HepG2 (cell line): ENCODE measurements around the gene SH2D6. TPM values are rescaled to one million over a fixed set of nuclear protein-coding genes. Genes with fewer than 3 reads are reported as not detected.

Source experiments
- ADNP ChIP-seq: sonication (generic); formaldehyde crosslinking; IDR thresholded peaks from 2 replicates; pipeline ENCODE4 v1.4.0; 2020; ENCODE audit warnings: missing genetic modification reagents
- ARNTL ChIP-seq: sonication (generic); formaldehyde crosslinking; IDR thresholded peaks from 2 replicates; pipeline ENCODE4 v1.4.0; 2020; ENCODE audit warnings: mild to moderate bottlenecking, missing genetic modification reagents
- CAMTA2 ChIP-seq: sonication (generic); formaldehyde crosslinking; IDR thresholded peaks from 2 replicates; pipeline ENCODE4 v1.4.0; 2020; ENCODE audit warnings: mild to moderate bottlenecking, missing genetic modification reagents, borderline replicate concordance
- CCAR2 ChIP-seq: fragments of 200-400 bp; formaldehyde crosslinking; optimal IDR thresholded peaks from 2 replicates; pipeline ENCODE3; 2018; ENCODE audit warnings: low read depth, mild to moderate bottlenecking, low read length, moderate library complexity
- DNMT3B ChIP-seq: conservative IDR thresholded peaks from 2 replicates; pipeline ENCODE4 v1.6.1; 2016; ENCODE audit warnings: missing biosample characterization, control low read depth
- KLF11 ChIP-seq: IDR thresholded peaks from 2 replicates; pipeline ENCODE4 v1.6.1; 2016; ENCODE audit warnings: missing compliant biosample characterization
- MBNL3 ChIP-seq: fragments of 250-450 bp; sonication (Bioruptor Pico); conservative IDR thresholded peaks from 2 replicates; pipeline ENCODE4 v1.8.0; 2022; ENCODE audit warnings: mild to moderate bottlenecking, inconsistent platforms
- MEIS2 ChIP-seq: sonication (generic); formaldehyde crosslinking; IDR thresholded peaks from 2 replicates; pipeline ENCODE4 v1.9.0; 2021; ENCODE audit warnings: mild to moderate bottlenecking, missing genetic modification reagents
- MIXL1 ChIP-seq: IDR thresholded peaks from 2 replicates; pipeline ENCODE4 v1.6.1; 2016
- NFKBIZ ChIP-seq: IDR thresholded peaks from 2 replicates; pipeline ENCODE4 v1.6.1; 2018; ENCODE audit warnings: missing genetic modification reagents, missing compliant biosample characterization
- NR2C2 ChIP-seq: sonication (generic); formaldehyde crosslinking; IDR thresholded peaks from 2 replicates; pipeline ENCODE4 v1.4.0; 2020; ENCODE audit warnings: missing genetic modification reagents, mild to moderate bottlenecking, moderate library complexity, borderline replicate concordance
- RBFOX2 ChIP-seq: fragments of 200-400 bp; formaldehyde crosslinking; IDR thresholded peaks from 2 replicates; pipeline ENCODE4 v1.6.1; 2017; ENCODE audit warnings: low read depth, mild to moderate bottlenecking, low read length
- SRSF1 ChIP-seq: fragments of 200-400 bp; formaldehyde crosslinking; optimal IDR thresholded peaks from 2 replicates; pipeline ENCODE3; 2017; ENCODE audit warnings: mild to moderate bottlenecking, low read depth, low read length, moderate library complexity
- TOPORS ChIP-seq: sonication (generic); formaldehyde crosslinking; IDR thresholded peaks from 2 replicates; pipeline ENCODE4 v1.8.0; 2023; ENCODE audit warnings: mild to moderate bottlenecking, missing genetic modification reagents
- XBP1 ChIP-seq: sonication (generic); formaldehyde crosslinking; IDR thresholded peaks from 2 replicates; pipeline ENCODE4 v1.5.0; 2020; ENCODE audit warnings: missing genetic modification reagents
- ZBTB1 ChIP-seq: sonication (generic); formaldehyde crosslinking; IDR thresholded peaks from 2 replicates; pipeline ENCODE4 v1.4.0; 2020; ENCODE audit warnings: missing genetic modification reagents, borderline replicate concordance
- ZFP1 ChIP-seq: IDR thresholded peaks from 2 replicates; pipeline ENCODE4 v1.6.1; 2016
- ZNF124 ChIP-seq: sonication (generic); formaldehyde crosslinking; IDR thresholded peaks from 2 replicates; pipeline ENCODE4 v1.4.0; 2020; ENCODE audit warnings: missing genetic modification reagents
- ZNF143 ChIP-seq: sonication (generic); formaldehyde crosslinking; IDR thresholded peaks from 2 replicates; pipeline ENCODE4 v1.4.0; 2020; ENCODE audit warnings: missing genetic modification reagents
- ZNF180 ChIP-seq: sonication (generic); formaldehyde crosslinking; IDR thresholded peaks from 2 replicates; pipeline ENCODE4 v1.4.0; 2020; ENCODE audit warnings: low read depth, missing genetic modification reagents, borderline replicate concordance
- ZNF253 ChIP-seq: sonication (generic); formaldehyde crosslinking; IDR thresholded peaks from 2 replicates; pipeline ENCODE4 v1.8.0; 2022; ENCODE audit warnings: mild to moderate bottlenecking, missing genetic modification reagents, borderline replicate concordance
- ZNF260 ChIP-seq: sonication (generic); formaldehyde crosslinking; IDR thresholded peaks from 2 replicates; pipeline ENCODE4 v1.4.0; 2020; ENCODE audit warnings: missing genetic modification reagents, low read depth, mild to moderate bottlenecking, borderline replicate concordance
- ZNF576 ChIP-seq: sonication (generic); formaldehyde crosslinking; IDR thresholded peaks from 2 replicates; pipeline ENCODE4 v1.4.0; 2020; ENCODE audit warnings: mild to moderate bottlenecking, missing genetic modification reagents
- ZNF577 ChIP-seq: sonication (generic); formaldehyde crosslinking; IDR thresholded peaks from 2 replicates; pipeline ENCODE4 v1.4.0; 2020; ENCODE audit warnings: mild to moderate bottlenecking, low read depth, missing genetic modification reagents, borderline replicate concordance
- ZNF788 ChIP-seq: sonication (generic); formaldehyde crosslinking; IDR thresholded peaks from 2 replicates; pipeline ENCODE4 v1.5.0; 2020; ENCODE audit warnings: mild to moderate bottlenecking, missing genetic modification reagents, borderline replicate concordance
- ZSCAN21 ChIP-seq: sonication (generic); formaldehyde crosslinking; IDR thresholded peaks from 2 replicates; pipeline ENCODE4 v1.8.0; 2022; ENCODE audit warnings: mild to moderate bottlenecking, missing genetic modification reagents, moderate library complexity, borderline replicate concordance
- ZSCAN30 ChIP-seq: sonication (generic); formaldehyde crosslinking; IDR thresholded peaks from 2 replicates; pipeline ENCODE4 v1.5.0; 2020; ENCODE audit warnings: mild to moderate bottlenecking, missing genetic modification reagents
- polyA plus RNA-seq, 8 experiments: library from polyadenylated mRNA; depleted of rRNA in 3 of 8; stranded (reverse) in 7 of 8; unstranded in 1 of 8; fragments of >200 nt; fragmentation: Illumina TruSeq in 4 of 8; extraction: Trizol in 4 of 8; gene quantifications; 2 replicates each; pipeline versions ENCODE4 v1.2.1 to v1.2.3, GENCODE V29; 2011 to 2016; ENCODE audit warnings: low read depth in 4 of 8, missing spikeins in 1 of 8, mixed read lengths in 1 of 8; ENCODE audit not compliant: insufficient read depth in 1 of 8
- total RNA-seq, 5 experiments: library from RNA; depleted of rRNA; stranded (reverse); fragments of >200 nt; fragmentation: Illumina TruSeq; extraction: Trizol; gene quantifications; 2 replicates each; pipeline ENCODE4 v1.2.3, GENCODE V29; 2016; ENCODE audit warnings: low read depth in 1 of 5
- TF ChIP-seq, protein P1 (sequence below): sonication (generic); formaldehyde crosslinking; IDR thresholded peaks from 2 replicates; pipeline ENCODE4 v1.4.0; 2020; ENCODE audit warnings: missing genetic modification reagents
- TF ChIP-seq, protein P2 (sequence below): sonication (generic); formaldehyde crosslinking; IDR thresholded peaks from 2 replicates; pipeline ENCODE4 v1.4.0; 2020; ENCODE audit warnings: mild to moderate bottlenecking, missing genetic modification reagents

SH2D6 gene
- total and polyA plus RNA-seq, 2 of the 13 experiments (the other 11 are each of a cell fraction or from before 2014, with no cell fraction given) = 0.11 to 0.26 TPM

DNA sequence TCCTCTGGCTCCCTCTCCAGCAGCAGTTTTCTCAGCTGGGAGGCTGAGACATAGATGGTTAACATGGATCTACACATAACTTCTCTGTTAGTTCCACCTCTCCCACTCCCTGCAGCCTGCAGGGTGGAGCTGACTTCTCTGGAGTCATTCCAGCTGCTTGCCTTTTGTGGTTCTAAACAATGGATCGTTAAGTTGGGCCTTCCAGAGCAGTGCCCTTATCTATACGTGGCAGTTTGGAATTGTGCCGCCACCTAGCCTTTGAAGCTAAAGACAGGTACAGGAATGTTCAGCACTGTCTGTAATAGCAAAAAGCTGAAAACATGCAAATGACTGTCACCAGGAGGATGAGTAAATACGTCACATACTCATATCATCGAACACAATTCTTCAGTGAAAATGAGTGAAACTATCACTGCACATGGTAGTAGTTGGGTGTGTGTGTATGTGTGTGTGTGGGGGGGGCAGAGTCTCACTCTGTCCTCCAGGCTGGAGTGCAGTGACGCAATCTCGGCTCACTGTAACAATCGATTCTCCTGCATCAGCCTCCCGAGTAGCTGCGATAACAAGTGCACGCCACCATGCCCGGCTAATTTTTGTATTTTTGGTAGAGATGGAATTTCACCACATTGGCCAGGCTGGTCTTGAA is 50.3 kb downstream of the SH2D6 start (continued):
- TF ChIP-seq, protein P1, sequence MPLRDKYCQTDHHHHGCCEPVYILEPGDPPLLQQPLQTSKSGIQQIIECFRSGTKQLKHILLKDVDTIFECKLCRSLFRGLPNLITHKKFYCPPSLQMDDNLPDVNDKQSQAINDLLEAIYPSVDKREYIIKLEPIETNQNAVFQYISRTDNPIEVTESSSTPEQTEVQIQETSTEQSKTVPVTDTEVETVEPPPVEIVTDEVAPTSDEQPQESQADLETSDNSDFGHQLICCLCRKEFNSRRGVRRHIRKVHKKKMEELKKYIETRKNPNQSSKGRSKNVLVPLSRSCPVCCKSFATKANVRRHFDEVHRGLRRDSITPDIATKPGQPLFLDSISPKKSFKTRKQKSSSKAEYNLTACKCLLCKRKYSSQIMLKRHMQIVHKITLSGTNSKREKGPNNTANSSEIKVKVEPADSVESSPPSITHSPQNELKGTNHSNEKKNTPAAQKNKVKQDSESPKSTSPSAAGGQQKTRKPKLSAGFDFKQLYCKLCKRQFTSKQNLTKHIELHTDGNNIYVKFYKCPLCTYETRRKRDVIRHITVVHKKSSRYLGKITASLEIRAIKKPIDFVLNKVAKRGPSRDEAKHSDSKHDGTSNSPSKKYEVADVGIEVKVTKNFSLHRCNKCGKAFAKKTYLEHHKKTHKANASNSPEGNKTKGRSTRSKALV (CRISPR knock-in tag) = no peak
- TF ChIP-seq ADNP (CRISPR knock-in tag) (peak; percentile 96), ZFP1 (no peak; the same call in 1 of the 2 replicates), CAMTA2 (CRISPR knock-in tag) (no peak), NR2C2 (CRISPR knock-in tag) (peak; percentile 56; the same call in 1 of the 2 replicates), ARNTL (0 out of 2 replicates have a peak, but pooled peaks have one; percentile 17), CCAR2 (no peak), NFKBIZ (CRISPR knock-in tag) (no peak), ZNF577 (no peak), MIXL1 (CRISPR knock-in tag) (no peak), DNMT3B (CRISPR knock-in tag) (peak; percentile 39; the same call in 1 of the 2 replicates), ZSCAN21 (CRISPR knock-in tag) (peak; percentile 80), TOPORS (CRISPR knock-in tag) (no peak), ZNF253 (CRISPR knock-in tag) (0 out of 2 replicates have a peak, but pooled peaks have one; percentile 64), SRSF1 (no peak), MEIS2 (CRISPR knock-in tag) (0 out of 2 replicates have a peak, but pooled peaks have one; percentile 31), ZNF143 (no peak; the same call in 1 of the 2 replicates), ZNF260 (no peak), MBNL3 (CRISPR knock-in tag) (no peak), ZBTB1 (CRISPR knock-in tag) (no peak), ZNF576 (CRISPR knock-in tag) (no peak), KLF11 (peak; percentile 52; the same call in 1 of the 2 replicates), ZSCAN30 (CRISPR knock-in tag) (no peak), ZNF124 (CRISPR knock-in tag) (0 out of 2 replicates have a peak, but pooled peaks have one; percentile 63), RBFOX2 (no peak), ZNF788 (CRISPR knock-in tag) (peak; percentile 90), ZNF180 (no peak), XBP1 (peak; percentile 69; the same call in 1 of the 2 replicates)
- TF ChIP-seq, protein P2, sequence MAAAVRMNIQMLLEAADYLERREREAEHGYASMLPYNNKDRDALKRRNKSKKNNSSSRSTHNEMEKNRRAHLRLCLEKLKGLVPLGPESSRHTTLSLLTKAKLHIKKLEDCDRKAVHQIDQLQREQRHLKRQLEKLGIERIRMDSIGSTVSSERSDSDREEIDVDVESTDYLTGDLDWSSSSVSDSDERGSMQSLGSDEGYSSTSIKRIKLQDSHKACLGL (CRISPR knock-in tag) = no peak
